K562 (cell line): ENCODE results near the gene RAB3C. TPM values are rescaled to one million over a fixed set of nuclear protein-coding genes. Genes with fewer than 3 reads are reported as not detected.

ENCODE experiments used
- CEBPG ChIP-seq, 3 experiments: fragments of 200-800 bp in 1 of 3; sonication (Bioruptor generic) in 1 of 3; sonication (generic) in 1 of 3; formaldehyde crosslinking in 1 of 3; IDR thresholded peaks in 2 of 3; conservative IDR thresholded peaks in 1 of 3; 2 replicates each; pipeline versions ENCODE4 v1.6.1 to v1.8.0; 2016 to 2022; ENCODE audit warnings: missing compliant biosample characterization in 2 of 3, missing genetic modification characterization in 2 of 3, mild to moderate bottlenecking in 1 of 3, missing genetic modification reagents in 1 of 3
- ELF4 ChIP-seq: fragments of 450-650 bp; formaldehyde crosslinking; IDR thresholded peaks from 2 replicates; pipeline ENCODE4 v1.4.0; 2022; ENCODE audit warnings: missing genetic modification characterization
- ESRRA ChIP-seq: fragments of 450-650 bp; IDR thresholded peaks from 2 replicates; pipeline ENCODE4 v1.6.1; 2014; ENCODE audit warnings: low read depth, mild to moderate bottlenecking, moderate library complexity, borderline replicate concordance
- HSF4 ChIP-seq: fragments of 250-450 bp; sonication (Bioruptor Pico); IDR thresholded peaks from 2 replicates; pipeline ENCODE4 v2.1.2; 2022; ENCODE audit warnings: mild to moderate bottlenecking, moderate library complexity, borderline replicate concordance
- JUND ChIP-seq, 2 experiments: IDR thresholded peaks; 2 replicates in 1 of 2; 3 replicates in 1 of 2; pipeline ENCODE4 v1.6.1; 2011; ENCODE audit warnings: borderline replicate concordance in 2 of 2, low read depth in 2 of 2, low read length in 2 of 2, improper control_type of control experiment in 1 of 2, missing biosample characterization in 1 of 2, missing genetic modification characterization in 1 of 2, missing genetic modification reagents in 1 of 2
- MTA2 ChIP-seq: fragments of 450-650 bp; IDR thresholded peaks from 2 replicates; pipeline ENCODE4 v1.6.1; 2016; ENCODE audit warnings: low read depth
- SMAD3 ChIP-seq: fragments of 450-650 bp; formaldehyde crosslinking; conservative IDR thresholded peaks from 2 replicates; pipeline ENCODE4 v1.4.0; 2020; ENCODE audit warnings: mild to moderate bottlenecking
- SMARCC2 ChIP-seq: fragments of 450-650 bp; IDR thresholded peaks from 2 replicates; pipeline ENCODE4 v1.6.1; 2017; ENCODE audit warnings: antibody characterized with exemption, moderate library complexity, mild to moderate bottlenecking, low read depth
- ZFP30 ChIP-seq: fragments of 250-450 bp; sonication (Bioruptor Pico); IDR thresholded peaks from 2 replicates; pipeline ENCODE4 v1.8.0; 2022; ENCODE audit warnings: moderate library complexity, mild to moderate bottlenecking, inconsistent platforms, borderline replicate concordance
- ZZZ3 ChIP-seq: fragments of 450-650 bp; IDR thresholded peaks from 2 replicates; pipeline ENCODE4 v1.6.1; 2016; ENCODE audit warnings: antibody characterized with exemption, mild to moderate bottlenecking, moderate library complexity
- polyA plus RNA-seq, 8 experiments: library from polyadenylated mRNA; depleted of rRNA in 4 of 8; stranded (reverse) in 5 of 8; unstranded in 3 of 8; fragments of >200 nt; fragmentation: Nextera tagmentation in 2 of 8; fragmentation: Illumina TruSeq in 1 of 8; extraction: Ambion mirVana in 2 of 8; extraction: Trizol in 1 of 8; gene quantifications; 2 replicates each; pipeline versions ENCODE4 v1.2.1 to v1.2.3, GENCODE V29; 2011 to 2014; ENCODE audit warnings: inconsistent platforms in 1 of 8, missing spikeins in 1 of 8
- total RNA-seq, 7 experiments: library from RNA; depleted of rRNA in 6 of 7; stranded (reverse); fragments of >200 nt in 6 of 7; fragmentation: Illumina TruSeq in 2 of 7; extraction: Trizol in 2 of 7; gene quantifications; 2 replicates each; pipeline versions ENCODE4 v1.2.1 to v1.2.3, GENCODE V29; 2011 to 2021; ENCODE audit warnings: low replicate concordance in 1 of 7
- TF ChIP-seq, protein P1 (sequence below): sonication (generic); formaldehyde crosslinking; IDR thresholded peaks from 2 replicates; pipeline ENCODE4 v1.5.0; 2020; ENCODE audit warnings: missing genetic modification reagents
- TF ChIP-seq, protein P2 (sequence below): fragments of 450-650 bp; IDR thresholded peaks from 2 replicates; pipeline ENCODE4 v1.7.1; 2018; ENCODE audit warnings: mild to moderate bottlenecking, low read depth; ENCODE audit not compliant: partially characterized antibody

RAB3C gene
- total and polyA plus RNA-seq, 9 of the 15 experiments (the other 6 are each of a cell fraction or from before 2014, with no cell fraction given): not detected

DNA sequence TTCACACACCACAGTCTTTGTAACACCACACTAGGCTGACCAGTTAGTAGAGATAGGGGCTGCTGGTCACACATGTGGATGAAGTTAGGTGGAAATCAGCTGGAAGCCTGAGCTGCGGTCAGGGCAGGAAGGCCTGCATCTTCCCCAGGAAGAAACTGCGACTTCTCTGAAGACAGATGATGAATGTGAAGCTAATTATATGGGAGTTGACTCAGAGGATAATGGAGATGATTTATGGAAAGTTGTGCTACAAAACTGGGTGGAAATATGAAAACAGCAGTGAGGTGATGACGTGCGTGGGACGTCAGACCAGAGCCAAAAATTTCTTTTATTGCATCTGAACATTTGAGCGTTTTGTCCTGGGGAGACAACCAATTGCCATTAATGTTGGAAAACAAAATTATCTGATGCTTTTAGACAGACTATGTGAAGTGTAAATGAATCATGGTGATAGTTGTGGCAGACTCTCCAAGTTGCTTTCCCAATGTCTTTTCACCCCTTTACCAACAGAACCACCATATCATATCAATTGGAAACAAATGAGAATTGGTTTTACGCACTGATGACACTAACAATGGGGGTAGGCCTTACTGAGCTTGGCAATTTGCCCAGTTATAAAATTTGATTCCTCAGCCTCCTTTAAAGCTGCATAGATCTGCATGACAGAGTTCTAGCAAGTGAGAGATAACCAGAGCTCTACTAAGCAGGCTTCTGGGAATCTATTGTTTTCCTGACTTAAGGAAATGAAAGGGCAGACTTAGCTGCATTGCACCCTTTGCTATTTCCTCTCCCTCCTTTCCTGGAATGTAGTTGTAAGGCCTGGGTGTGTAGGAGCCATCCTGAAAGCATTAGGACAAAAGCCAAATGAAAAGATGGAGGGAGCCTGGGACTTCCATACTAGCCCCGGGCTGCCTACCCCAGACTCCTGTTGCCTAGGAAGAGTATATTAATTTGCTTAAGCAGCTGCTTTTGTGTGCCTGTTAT is 84.0 kb downstream of the RAB3C start (continued):
- TF ChIP-seq JUND (IDR thresholded peaks at IDR 0.05; ENCODE audit: borderline replicate concordance, low read depth, low read length) (no peak), JUND (tag; IDR thresholded peaks at IDR 0.05; ENCODE audit: borderline replicate concordance, low read depth, low read length) (no peak), SMARCC2 (no peak), ZZZ3 (no peak), ZFP30 (CRISPR knock-in tag) (no peak), ELF4 (no peak), SMAD3 (CRISPR knock-in tag) (no peak), CEBPG (CRISPR knock-in tag; IDR thresholded peaks at IDR 0.05) (no peak), CEBPG (tag; conservative IDR thresholded peaks at IDR 0.05 in 1 of 2, IDR thresholded peaks at IDR 0.05 in 1 of 2) (no peak), MTA2 (no peak), HSF4 (no peak), ESRRA (no peak)
- TF ChIP-seq, protein P1, sequence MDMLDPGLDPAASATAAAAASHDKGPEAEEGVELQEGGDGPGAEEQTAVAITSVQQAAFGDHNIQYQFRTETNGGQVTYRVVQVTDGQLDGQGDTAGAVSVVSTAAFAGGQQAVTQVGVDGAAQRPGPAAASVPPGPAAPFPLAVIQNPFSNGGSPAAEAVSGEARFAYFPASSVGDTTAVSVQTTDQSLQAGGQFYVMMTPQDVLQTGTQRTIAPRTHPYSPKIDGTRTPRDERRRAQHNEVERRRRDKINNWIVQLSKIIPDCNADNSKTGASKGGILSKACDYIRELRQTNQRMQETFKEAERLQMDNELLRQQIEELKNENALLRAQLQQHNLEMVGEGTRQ (CRISPR knock-in tag): no peak
- TF ChIP-seq, protein P2, sequence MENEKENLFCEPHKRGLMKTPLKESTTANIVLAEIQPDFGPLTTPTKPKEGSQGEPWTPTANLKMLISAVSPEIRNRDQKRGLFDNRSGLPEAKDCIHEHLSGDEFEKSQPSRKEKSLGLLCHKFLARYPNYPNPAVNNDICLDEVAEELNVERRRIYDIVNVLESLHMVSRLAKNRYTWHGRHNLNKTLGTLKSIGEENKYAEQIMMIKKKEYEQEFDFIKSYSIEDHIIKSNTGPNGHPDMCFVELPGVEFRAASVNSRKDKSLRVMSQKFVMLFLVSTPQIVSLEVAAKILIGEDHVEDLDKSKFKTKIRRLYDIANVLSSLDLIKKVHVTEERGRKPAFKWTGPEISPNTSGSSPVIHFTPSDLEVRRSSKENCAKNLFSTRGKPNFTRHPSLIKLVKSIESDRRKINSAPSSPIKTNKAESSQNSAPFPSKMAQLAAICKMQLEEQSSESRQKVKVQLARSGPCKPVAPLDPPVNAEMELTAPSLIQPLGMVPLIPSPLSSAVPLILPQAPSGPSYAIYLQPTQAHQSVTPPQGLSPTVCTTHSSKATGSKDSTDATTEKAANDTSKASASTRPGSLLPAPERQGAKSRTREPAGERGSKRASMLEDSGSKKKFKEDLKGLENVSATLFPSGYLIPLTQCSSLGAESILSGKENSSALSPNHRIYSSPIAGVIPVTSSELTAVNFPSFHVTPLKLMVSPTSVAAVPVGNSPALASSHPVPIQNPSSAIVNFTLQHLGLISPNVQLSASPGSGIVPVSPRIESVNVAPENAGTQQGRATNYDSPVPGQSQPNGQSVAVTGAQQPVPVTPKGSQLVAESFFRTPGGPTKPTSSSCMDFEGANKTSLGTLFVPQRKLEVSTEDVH: no peak
